ENCODE data around the gene NYAP2. TPM values are rescaled to one million over a fixed set of nuclear protein-coding genes. Genes with fewer than 3 reads are reported as not detected.

Gene NYAP2
- total and polyA plus RNA-seq, 2 of the 4 experiments (the other 2 are of a cell fraction), result not detected

DNA sequence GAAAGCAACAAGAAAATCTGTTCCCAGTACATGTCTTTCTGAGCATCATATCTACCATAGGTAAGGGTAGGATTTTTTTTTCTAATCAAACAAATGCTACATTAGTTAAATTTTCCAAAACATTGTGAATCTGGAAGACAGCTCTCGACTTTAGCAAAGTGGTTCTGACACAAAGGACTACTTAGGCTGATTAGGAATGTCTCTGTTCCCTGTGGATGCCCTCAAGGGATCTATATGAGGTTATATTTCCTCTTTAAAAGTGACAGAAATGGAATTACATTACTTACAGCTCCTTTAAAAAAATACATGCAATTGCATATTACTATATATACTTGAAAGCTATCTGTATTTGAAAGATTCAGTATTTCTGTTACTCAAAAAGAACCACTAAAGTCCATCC, 15.4 kb downstream of the NYAP2 start:
- TF ChIP-seq MXI1 (IDR thresholded peaks at IDR 0.05; ENCODE audit: borderline replicate concordance, low read depth, low read length) (no peak), POLR2A (IDR thresholded peaks at IDR 0.05; ENCODE audit: low read depth, low read length) (no peak), RAD21 (IDR thresholded peaks at IDR 0.05; ENCODE audit: low read length) (no peak), MAFK (IDR thresholded peaks at IDR 0.05; ENCODE audit: low read depth, low read length) (no peak), MAZ (IDR thresholded peaks at IDR 0.05; ENCODE audit: borderline replicate concordance, low read depth, low read length) (no peak), SMC3 (IDR thresholded peaks at IDR 0.05; ENCODE audit: low read depth, low read length) (no peak), NFE2L2 (IDR thresholded peaks at IDR 0.05; ENCODE audit: low read depth, low read length) (no peak), RCOR1 (IDR thresholded peaks at IDR 0.05; ENCODE audit: insufficient replicate concordance, low read length) (no peak), CHD1 (IDR thresholded peaks at IDR 0.05; ENCODE audit: low read depth, low read length) (no peak), CEBPB (IDR thresholded peaks at IDR 0.05; ENCODE audit: low read depth, low read length) (no peak), BHLHE40 (IDR thresholded peaks at IDR 0.05; ENCODE audit: low read depth, low read length) (no peak)
- TF ChIP-seq, protein P1, sequence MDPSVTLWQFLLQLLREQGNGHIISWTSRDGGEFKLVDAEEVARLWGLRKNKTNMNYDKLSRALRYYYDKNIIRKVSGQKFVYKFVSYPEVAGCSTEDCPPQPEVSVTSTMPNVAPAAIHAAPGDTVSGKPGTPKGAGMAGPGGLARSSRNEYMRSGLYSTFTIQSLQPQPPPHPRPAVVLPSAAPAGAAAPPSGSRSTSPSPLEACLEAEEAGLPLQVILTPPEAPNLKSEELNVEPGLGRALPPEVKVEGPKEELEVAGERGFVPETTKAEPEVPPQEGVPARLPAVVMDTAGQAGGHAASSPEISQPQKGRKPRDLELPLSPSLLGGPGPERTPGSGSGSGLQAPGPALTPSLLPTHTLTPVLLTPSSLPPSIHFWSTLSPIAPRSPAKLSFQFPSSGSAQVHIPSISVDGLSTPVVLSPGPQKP (IDR thresholded peaks at IDR 0.05; ENCODE audit: borderline replicate concordance, low read depth, low read length), result no peak
- TF ChIP-seq, protein P2, sequence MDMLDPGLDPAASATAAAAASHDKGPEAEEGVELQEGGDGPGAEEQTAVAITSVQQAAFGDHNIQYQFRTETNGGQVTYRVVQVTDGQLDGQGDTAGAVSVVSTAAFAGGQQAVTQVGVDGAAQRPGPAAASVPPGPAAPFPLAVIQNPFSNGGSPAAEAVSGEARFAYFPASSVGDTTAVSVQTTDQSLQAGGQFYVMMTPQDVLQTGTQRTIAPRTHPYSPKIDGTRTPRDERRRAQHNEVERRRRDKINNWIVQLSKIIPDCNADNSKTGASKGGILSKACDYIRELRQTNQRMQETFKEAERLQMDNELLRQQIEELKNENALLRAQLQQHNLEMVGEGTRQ (IDR thresholded peaks at IDR 0.05; ENCODE audit: low read depth, low read length), result no peak
- TF ChIP-seq, protein P3, sequence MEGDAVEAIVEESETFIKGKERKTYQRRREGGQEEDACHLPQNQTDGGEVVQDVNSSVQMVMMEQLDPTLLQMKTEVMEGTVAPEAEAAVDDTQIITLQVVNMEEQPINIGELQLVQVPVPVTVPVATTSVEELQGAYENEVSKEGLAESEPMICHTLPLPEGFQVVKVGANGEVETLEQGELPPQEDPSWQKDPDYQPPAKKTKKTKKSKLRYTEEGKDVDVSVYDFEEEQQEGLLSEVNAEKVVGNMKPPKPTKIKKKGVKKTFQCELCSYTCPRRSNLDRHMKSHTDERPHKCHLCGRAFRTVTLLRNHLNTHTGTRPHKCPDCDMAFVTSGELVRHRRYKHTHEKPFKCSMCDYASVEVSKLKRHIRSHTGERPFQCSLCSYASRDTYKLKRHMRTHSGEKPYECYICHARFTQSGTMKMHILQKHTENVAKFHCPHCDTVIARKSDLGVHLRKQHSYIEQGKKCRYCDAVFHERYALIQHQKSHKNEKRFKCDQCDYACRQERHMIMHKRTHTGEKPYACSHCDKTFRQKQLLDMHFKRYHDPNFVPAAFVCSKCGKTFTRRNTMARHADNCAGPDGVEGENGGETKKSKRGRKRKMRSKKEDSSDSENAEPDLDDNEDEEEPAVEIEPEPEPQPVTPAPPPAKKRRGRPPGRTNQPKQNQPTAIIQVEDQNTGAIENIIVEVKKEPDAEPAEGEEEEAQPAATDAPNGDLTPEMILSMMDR (conservative IDR thresholded peaks at IDR 0.05; ENCODE audit: low read depth, low read length), result no peak
- Histone ChIP-seq H3K27ac (ENCODE audit: insufficient read depth, low read length) (no peak overlapping the region), H2AFZ (replicated peaks; ENCODE audit: low read length, poor library complexity) (no peak overlapping the region), H3K9me1 (ENCODE audit: insufficient read depth, low read length) (no peaks in the 10 kb centered on the region), H3K56ac (ENCODE audit: extremely low read depth, insufficient read depth, low read length) (no peak overlapping the region), H2BK120ac (ENCODE audit: low read depth, low read length) (no peak overlapping the region), H3K79me1 (ENCODE audit: low read depth in 1 of 2, low read length in 2 of 2) (no peaks in the 10 kb centered on the region), H3K27me3 (ENCODE audit: control insufficient read depth, insufficient read depth, low read length) (no peaks in the 10 kb centered on the region; the same call in 1 of the 2 replicates), H2BK20ac (ENCODE audit: low read depth, low read length) (no peak overlapping the region), H3K18ac (ENCODE audit: low read depth, low read length) (no peak overlapping the region), H4K5ac (ENCODE audit: low read depth, low read length) (no peak overlapping the region), H2AK9ac (replicated peaks; ENCODE audit: low read depth, low read length, poor library complexity) (no peak overlapping the region), H3K4me2 (ENCODE audit: low read depth, low read length) (no peak overlapping the region), H2AK5ac (ENCODE audit: low read depth, low read length) (no peak overlapping the region), H3K9ac (ENCODE audit: low read depth, low read length) (no peak overlapping the region), H3K4me3 (ENCODE audit: insufficient read depth, low read depth, low read length) (no peak overlapping the region), H2BK5ac (ENCODE audit: low read depth, low read length, poor library complexity, severe bottlenecking) (no peak overlapping the region), H3K4ac (ENCODE audit: low read depth, low read length) (no peak overlapping the region), H2BK15ac (ENCODE audit: low read depth, low read length) (no peak overlapping the region), H3K14ac (replicated peaks; ENCODE audit: low read depth, low read length) (no peak overlapping the region), H3K9me3 (ENCODE audit: control insufficient read depth, insufficient read depth, low read length) (no peaks in the 10 kb centered on the region), H4K8ac (ENCODE audit: low read depth in 2 of 2, low read length in 2 of 2) (no peak overlapping the region), H4K91ac (ENCODE audit: insufficient read depth, low read depth, low read length) (no peak overlapping the region), H3K36me3 (ENCODE audit: control insufficient read depth, insufficient read depth, low read length) (no peaks in the 10 kb centered on the region), H3K4me1 (ENCODE audit: control insufficient read depth, insufficient read depth, low read length) (no peaks in the 10 kb centered on the region), H4K20me1 (ENCODE audit: insufficient read depth, low read length) (no peaks in the 10 kb centered on the region), H3K23ac (ENCODE audit: low read depth, low read length) (no peak overlapping the region)
- ChIA-PET CTCF (interaction anchor here (0.5 to 1.3 kb wide), 2 partner anchors 22 to 223 kb away, joined by 3 read pairs; no protein-coding TSS in a partner anchor), POLR2A (ENCODE audit: unreplicated experiment) (no interaction called here)
- intact Hi-C loops (cut with micrococcal nuclease), result no loop called here
- dilution Hi-C loops (cut with HindIII; ENCODE audit: low sequenced_read_pairs, unreplicated experiment), result no loop called here
- no TSS peak for BruUV-seq (replicated peaks)
- WGBS, 2 experiments (ENCODE audit: extremely low coverage in 2 of 2, insufficient read length in 1 of 2), result no CpG with 5 or more reads among the region's 1 CpG
- DNase-seq (no peak), ATAC-seq (ENCODE audit: low read depth) (no peak)
- in situ Hi-C loops (cut with MboI; ENCODE audit: low sequenced_read_pairs), result no loop called here
